Mesothelial cell of epicardium (in vitro differentiated cells): ENCODE data around the gene MAPK1IP1L. TPM values are rescaled to one million over a fixed set of nuclear protein-coding genes. Genes with fewer than 3 reads are reported as not detected.
A peak's percentile ranks its signal among the peaks of the same experiment; 100 is the strongest.

Experiments
- DNase-seq, 2 experiments: peaks; one replicate each; pipeline ENCODE4 v3.0.0; 2021; ENCODE audit warnings: low spot score in 2 of 2; ENCODE audit not compliant: unreplicated experiment in 2 of 2
- H3K27ac Mint-ChIP-seq: 2 replicates; pipeline ENCODE4 v1.8.0; 2021; ENCODE audit warnings: mixed read lengths
- H3K27me3 Mint-ChIP-seq: 2 replicates; pipeline ENCODE4 v1.8.0; 2021; ENCODE audit warnings: low read depth, mixed read lengths
- H3K36me3 Mint-ChIP-seq: 2 replicates; pipeline ENCODE4 v1.8.0; 2021; ENCODE audit warnings: mixed read lengths
- H3K4me1 Mint-ChIP-seq: 2 replicates; pipeline ENCODE4 v1.8.0; 2021; ENCODE audit warnings: mixed read lengths
- H3K4me3 Mint-ChIP-seq: 2 replicates; pipeline ENCODE4 v1.8.0; 2021; ENCODE audit warnings: mild to moderate bottlenecking, moderate library complexity, mixed read lengths
- H3K9me3 Mint-ChIP-seq: 2 replicates; pipeline ENCODE4 v1.8.0; 2021; ENCODE audit warnings: mixed read lengths
- CTCF ChIP-seq: fragments of 200-600 bp; sonication (generic); IDR thresholded peaks from one replicate; pipeline ENCODE4 v1.5.0; 2021; ENCODE audit warnings: antibody characterized with exemption; ENCODE audit not compliant: unreplicated experiment
- total RNA-seq: library from RNA; stranded (reverse); gene quantifications from 3 replicates; pipeline ENCODE4 v1.2.1, GENCODE V29; 2021

The MAPK1IP1L gene
- total RNA-seq, 1 donor from 2014 or later, result 120 TPM

DNA sequence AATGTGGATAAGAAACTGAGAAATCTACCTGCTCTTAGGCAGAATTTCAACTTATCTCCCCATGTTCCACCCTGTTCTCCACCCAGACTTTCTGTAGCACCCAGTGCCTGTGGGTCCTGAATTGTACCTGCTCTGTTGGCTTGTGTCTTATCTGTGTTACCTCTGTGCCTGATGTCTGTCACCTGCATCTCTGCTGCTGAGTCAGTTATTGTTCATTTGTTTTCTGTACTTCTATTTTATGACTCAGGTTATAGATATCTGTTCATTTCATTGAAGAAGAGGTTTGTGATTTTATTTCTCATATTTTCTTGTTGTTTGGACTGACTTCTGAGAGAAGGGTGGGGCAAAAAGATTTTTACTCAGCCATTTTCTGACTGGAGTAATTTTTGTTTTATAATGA, 12.7 kb upstream of the MAPK1IP1L start:
- no peak overlapping the region for H3K4me3 Mint-ChIP-seq
- no peak for DNase-seq
- TF ChIP-seq CTCF, result no peak
- peaks cover 35% of the 10 kb centered on the region for H3K36me3 Mint-ChIP-seq
- peak overlapping the region; percentile 1 for H3K27ac Mint-ChIP-seq
- no peaks in the 10 kb centered on the region for H3K27me3 Mint-ChIP-seq
- H3K4me1 Mint-ChIP-seq, result no peaks in the 10 kb centered on the region
- no peaks in the 10 kb centered on the region for H3K9me3 Mint-ChIP-seq

GRCh38 chr14:55043528-55043927, 7.9 kb upstream of the MAPK1IP1L start:
- no peak for DNase-seq
- Mint-ChIP-seq H3K4me3 (no peak overlapping the region), H3K27ac (no peak overlapping the region), H3K4me1 (no peaks in the 10 kb centered on the region), H3K9me3 (no peaks in the 10 kb centered on the region), H3K36me3 (peaks cover 14% of the 10 kb centered on the region), H3K27me3 (no peaks in the 10 kb centered on the region)
- no peak for TF ChIP-seq CTCF

GRCh38 chr14:55045087-55045486, 6.4 kb upstream of the MAPK1IP1L start:
- no peak for DNase-seq
- H3K27me3 Mint-ChIP-seq, result no peaks in the 10 kb centered on the region

GRCh38 chr14:55047301-55048053, 4.0 kb upstream of the MAPK1IP1L start:
- TF ChIP-seq CTCF, result no peak
- peaks cover 10% of the 10 kb centered on the region for H3K4me1 Mint-ChIP-seq
- no peak for DNase-seq
- H3K27ac Mint-ChIP-seq, result no peak overlapping the region
- H3K9me3 Mint-ChIP-seq, result no peaks in the 10 kb centered on the region
- no peaks in the 10 kb centered on the region for H3K27me3 Mint-ChIP-seq
- peaks cover 7% of the 10 kb centered on the region for H3K36me3 Mint-ChIP-seq
- no peak overlapping the region for H3K4me3 Mint-ChIP-seq

More at GRCh38 chr14:55045087-55045486, 6.4 kb upstream of the MAPK1IP1L start:
- Mint-ChIP-seq H3K4me3 (no peak overlapping the region), H3K9me3 (no peaks in the 10 kb centered on the region), H3K36me3 (peaks cover 7% of the 10 kb centered on the region), H3K4me1 (peaks cover 3% of the 10 kb centered on the region), H3K27ac (no peak overlapping the region)
- TF ChIP-seq CTCF, result no peak

GRCh38 chr14:55048900-55049436, 2.5 kb upstream of the MAPK1IP1L start:
- Mint-ChIP-seq H3K9me3 (no peaks in the 10 kb centered on the region), H3K27ac (no peak overlapping the region), H3K4me3 (no peak overlapping the region), H3K4me1 (peaks cover 24% of the 10 kb centered on the region), H3K36me3 (no peaks in the 10 kb centered on the region), H3K27me3 (no peaks in the 10 kb centered on the region)
- no peak for TF ChIP-seq CTCF
- DNase-seq, result no peak

- Mint-ChIP-seq H3K27me3 (no peaks in the 10 kb centered on the region), H3K9me3 (no peaks in the 10 kb centered on the region), H3K36me3 (peaks cover 8% of the 10 kb centered on the region), H3K4me1 (peaks cover 32% of the 10 kb centered on the region), H3K27ac (peak overlapping the region; percentile 100), H3K4me3 (peak overlapping the region; percentile 92)
- TF ChIP-seq CTCF, result no peak
- DNase-seq, result no peak
Measured at GRCh38 chr14:55051165-55051422, 353 bp upstream of the MAPK1IP1L start.
